ENCODE measurements around the gene ATP6V1C2. TPM values are rescaled to one million over a fixed set of nuclear protein-coding genes. Genes with fewer than 3 reads are reported as not detected.

Gene ATP6V1C2
- total RNA-seq, 1 donor from 2014 or later: not detected

DNA sequence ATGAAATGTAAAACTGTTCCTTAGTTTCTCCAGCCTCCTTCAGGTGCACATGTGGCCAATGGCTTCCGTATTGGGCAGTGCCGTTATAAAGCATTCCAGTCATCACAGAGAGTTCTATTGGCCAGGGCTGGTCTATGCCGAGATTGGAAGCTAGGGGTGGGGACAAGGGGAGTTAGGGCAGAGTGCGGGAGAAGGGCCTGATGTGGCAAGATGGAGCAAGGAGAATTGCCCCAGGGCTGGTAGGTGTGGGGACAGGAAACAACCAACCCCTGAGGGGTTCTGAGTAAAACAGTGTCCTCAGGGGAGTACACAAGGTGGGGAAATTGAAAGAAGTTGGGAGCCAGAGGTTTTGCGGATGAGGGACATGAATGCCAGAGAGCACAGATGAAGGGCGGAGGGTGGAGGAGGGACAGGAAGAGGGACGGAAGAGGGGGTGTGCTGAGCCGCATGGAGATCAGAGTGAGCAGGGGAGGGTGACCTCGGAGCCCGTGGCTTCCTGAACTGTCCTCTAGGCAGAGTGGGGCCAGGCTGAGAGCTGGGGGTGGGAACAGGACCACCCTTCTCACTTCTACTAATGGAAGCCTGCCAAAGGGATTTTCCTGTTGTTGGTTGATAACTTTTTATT lies 9.1 kb upstream of the ATP6V1C2 start:
- peaks cover 8% of the 10 kb centered on the region for H3K4me1 Mint-ChIP-seq
- peak; percentile 69 for DNase-seq
- peak overlapping the region; percentile 6 for H3K4me3 Mint-ChIP-seq
- no peaks in the 10 kb centered on the region for H3K36me3 Mint-ChIP-seq (ENCODE audit: low read depth)
- no peaks in the 10 kb centered on the region for H3K9me3 Mint-ChIP-seq
- no peak overlapping the region for H3K27ac Mint-ChIP-seq
- H3K27me3 Mint-ChIP-seq: peaks cover 41% of the 10 kb centered on the region
- intact Hi-C loops (cut with micrococcal nuclease): no loop called here

- Mint-ChIP-seq H3K27me3 (peaks cover 41% of the 10 kb centered on the region), H3K27ac (no peak overlapping the region), H3K36me3 (ENCODE audit: low read depth) (no peaks in the 10 kb centered on the region), H3K4me3 (no peak overlapping the region), H3K9me3 (no peaks in the 10 kb centered on the region), H3K4me1 (peaks cover 7% of the 10 kb centered on the region)
- intact Hi-C loops (cut with micrococcal nuclease): no loop called here
- no peak for DNase-seq
Observed at GRCh38 chr2:10716581-10716980, 4.8 kb upstream of the ATP6V1C2 start.

DNA sequence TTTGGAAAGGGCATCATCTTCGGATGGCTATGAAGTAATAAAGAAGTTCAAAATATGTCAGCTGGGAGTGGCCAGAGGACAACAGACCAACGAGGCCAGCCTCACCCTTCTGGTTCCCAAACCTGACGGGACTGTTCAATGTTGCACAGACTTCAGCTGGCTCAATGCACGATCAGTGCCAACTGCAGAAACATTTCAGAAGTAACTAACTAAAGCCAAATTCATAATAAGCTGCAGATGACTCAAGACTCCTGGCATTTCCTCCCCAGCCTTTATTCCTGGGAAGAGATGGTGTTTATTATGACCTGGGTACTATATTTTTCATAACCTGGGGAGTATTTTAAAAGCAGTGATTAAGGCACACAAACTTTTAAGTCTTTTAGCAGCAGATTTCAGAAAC lies 3.8 kb upstream of the ATP6V1C2 start:
- no peak overlapping the region for H3K4me3 Mint-ChIP-seq
- no peak for DNase-seq
- H3K27ac Mint-ChIP-seq: no peak overlapping the region
- no peaks in the 10 kb centered on the region for H3K9me3 Mint-ChIP-seq
- no peaks in the 10 kb centered on the region for H3K36me3 Mint-ChIP-seq (ENCODE audit: low read depth)
- intact Hi-C loops (cut with micrococcal nuclease): no loop called here
- H3K27me3 Mint-ChIP-seq: peaks cover 50% of the 10 kb centered on the region
- peaks cover 3% of the 10 kb centered on the region for H3K4me1 Mint-ChIP-seq

GRCh38 chr2:10720306-10720705 lies 1.1 kb upstream of the ATP6V1C2 start:
- H3K36me3 Mint-ChIP-seq (ENCODE audit: low read depth): no peaks in the 10 kb centered on the region
- no peak overlapping the region for H3K27ac Mint-ChIP-seq
- H3K4me1 Mint-ChIP-seq: peaks cover 2% of the 10 kb centered on the region
- intact Hi-C loops (cut with micrococcal nuclease): no loop called here
- no peak overlapping the region for H3K4me3 Mint-ChIP-seq
- DNase-seq: no peak
- no peaks in the 10 kb centered on the region for H3K9me3 Mint-ChIP-seq
- peaks cover 61% of the 10 kb centered on the region for H3K27me3 Mint-ChIP-seq

GRCh38 chr2:10720947-10721395 lies 459 bp upstream of the ATP6V1C2 start:
- no peaks in the 10 kb centered on the region for H3K36me3 Mint-ChIP-seq (ENCODE audit: low read depth)
- H3K4me3 Mint-ChIP-seq: peak overlapping the region; percentile 56
- no peaks in the 10 kb centered on the region for H3K9me3 Mint-ChIP-seq
- no peak for DNase-seq
- intact Hi-C loops (cut with micrococcal nuclease): no loop called here
- peaks cover 60% of the 10 kb centered on the region for H3K27me3 Mint-ChIP-seq
- peaks cover 2% of the 10 kb centered on the region for H3K4me1 Mint-ChIP-seq
- no peak overlapping the region for H3K27ac Mint-ChIP-seq

GRCh38 chr2:10722252-10722825 lies 909 bp downstream of the ATP6V1C2 start:
- H3K27me3 Mint-ChIP-seq: peaks cover 61% of the 10 kb centered on the region
- no peaks in the 10 kb centered on the region for H3K36me3 Mint-ChIP-seq (ENCODE audit: low read depth)
- H3K4me1 Mint-ChIP-seq: peaks cover 2% of the 10 kb centered on the region
- H3K9me3 Mint-ChIP-seq: no peaks in the 10 kb centered on the region
- peak overlapping the region; percentile 42 for H3K4me3 Mint-ChIP-seq
- no peak overlapping the region for H3K27ac Mint-ChIP-seq
- intact Hi-C loops (cut with micrococcal nuclease): no loop called here
- no peak for DNase-seq

DNA sequence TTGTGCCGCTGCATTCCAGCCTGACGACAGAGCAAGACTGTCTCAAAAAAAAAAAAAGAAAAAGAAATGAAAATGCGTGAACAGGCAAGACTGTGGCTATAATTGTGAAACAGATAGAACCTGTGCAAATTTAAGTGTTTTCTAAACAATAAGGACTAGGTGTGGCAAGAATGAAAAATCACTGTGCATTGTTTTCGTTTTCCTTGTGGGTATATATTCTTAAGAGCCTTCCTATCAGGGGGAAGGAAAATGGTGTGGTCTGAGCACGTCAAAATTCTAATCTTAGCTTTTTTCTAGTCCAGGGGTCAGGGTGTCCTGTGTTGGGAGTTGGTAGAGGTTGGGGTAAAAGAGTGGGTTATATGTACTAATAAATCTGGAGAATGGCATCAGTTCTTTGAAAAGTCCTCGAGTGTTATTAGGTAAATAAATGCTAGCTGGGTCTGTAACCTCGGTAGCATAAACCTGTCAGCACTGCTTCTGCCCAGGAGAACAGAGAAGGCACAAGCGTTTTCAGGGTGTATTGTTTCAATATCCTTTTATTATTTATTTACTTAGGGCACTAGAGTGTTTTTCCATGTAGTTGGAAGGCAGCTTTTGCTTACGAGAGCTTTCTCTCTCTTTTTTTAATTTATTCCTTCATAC lies 11.6 kb downstream of the ATP6V1C2 start:
- H3K27ac Mint-ChIP-seq: no peak overlapping the region
- no peaks in the 10 kb centered on the region for H3K36me3 Mint-ChIP-seq (ENCODE audit: low read depth)
- no peak overlapping the region for H3K4me3 Mint-ChIP-seq
- peaks cover 10% of the 10 kb centered on the region for H3K27me3 Mint-ChIP-seq
- H3K4me1 Mint-ChIP-seq: peaks cover 2% of the 10 kb centered on the region
- intact Hi-C loops (cut with micrococcal nuclease): no loop called here
- no peaks in the 10 kb centered on the region for H3K9me3 Mint-ChIP-seq
- DNase-seq: no peak

DNA sequence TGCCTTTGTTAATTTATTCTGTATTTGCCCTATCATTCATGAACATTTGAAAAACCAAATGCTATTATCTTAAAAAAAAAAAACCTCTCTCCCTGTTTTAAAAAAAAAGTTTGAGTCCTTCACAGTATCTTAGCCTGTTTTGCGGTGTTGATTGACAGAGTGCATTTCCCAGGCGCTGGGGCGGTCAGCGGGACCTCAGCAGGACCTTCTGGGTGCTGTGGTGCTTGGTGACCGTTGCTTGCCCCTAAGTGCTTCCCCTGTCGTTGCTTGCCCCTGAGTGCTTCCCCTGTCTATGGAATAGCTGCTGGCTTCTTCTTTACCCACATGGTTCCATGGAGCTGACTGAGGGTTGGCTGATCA lies 12.1 kb downstream of the ATP6V1C2 start:
- H3K27ac Mint-ChIP-seq: no peak overlapping the region
- peaks cover 10% of the 10 kb centered on the region for H3K27me3 Mint-ChIP-seq
- no peaks in the 10 kb centered on the region for H3K9me3 Mint-ChIP-seq
- no peaks in the 10 kb centered on the region for H3K36me3 Mint-ChIP-seq (ENCODE audit: low read depth)
- H3K4me3 Mint-ChIP-seq: no peak overlapping the region
- H3K4me1 Mint-ChIP-seq: peaks cover 2% of the 10 kb centered on the region
- DNase-seq: no peak
- intact Hi-C loops (cut with micrococcal nuclease): no loop called here

GRCh38 chr2:10733980-10734379 lies 12.6 kb downstream of the ATP6V1C2 start:
- intact Hi-C loops (cut with micrococcal nuclease): no loop called here
- H3K4me1 Mint-ChIP-seq: peaks cover 2% of the 10 kb centered on the region

DNA sequence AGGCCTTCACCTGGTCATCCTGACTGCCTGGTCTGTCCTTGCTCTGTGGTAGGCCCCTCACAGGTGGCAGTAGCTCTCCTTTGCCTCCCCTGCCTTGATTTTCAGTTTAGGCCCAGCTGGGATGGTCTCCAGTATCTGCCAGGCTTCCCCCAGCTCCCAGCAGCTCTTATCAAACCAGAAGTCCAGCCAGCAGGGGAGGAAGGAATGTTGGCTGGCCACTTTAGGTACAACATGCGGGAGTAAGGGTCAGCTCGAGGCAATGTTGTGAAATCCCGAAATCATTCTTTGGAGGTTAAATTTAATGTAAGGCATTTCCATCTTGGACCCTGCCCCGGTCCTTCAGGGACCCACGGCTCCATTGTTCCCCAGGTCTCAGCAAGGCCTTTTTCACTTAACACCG lies 16.8 kb downstream of the ATP6V1C2 start:
- H3K36me3 Mint-ChIP-seq (ENCODE audit: low read depth): no peaks in the 10 kb centered on the region
- peaks cover 7% of the 10 kb centered on the region for H3K27me3 Mint-ChIP-seq
- no peak overlapping the region for H3K27ac Mint-ChIP-seq
- H3K4me3 Mint-ChIP-seq: no peak overlapping the region
- no peaks in the 10 kb centered on the region for H3K9me3 Mint-ChIP-seq
- peaks cover 4% of the 10 kb centered on the region for H3K4me1 Mint-ChIP-seq
- no peak for DNase-seq
- intact Hi-C loops (cut with micrococcal nuclease): no loop called here

More at GRCh38 chr2:10733980-10734379, 12.6 kb downstream of the ATP6V1C2 start:
- no peaks in the 10 kb centered on the region for H3K9me3 Mint-ChIP-seq
- peaks cover 10% of the 10 kb centered on the region for H3K27me3 Mint-ChIP-seq
- H3K27ac Mint-ChIP-seq: no peak overlapping the region
- DNase-seq: no peak
- no peak overlapping the region for H3K4me3 Mint-ChIP-seq
- H3K36me3 Mint-ChIP-seq (ENCODE audit: low read depth): no peaks in the 10 kb centered on the region

DNA sequence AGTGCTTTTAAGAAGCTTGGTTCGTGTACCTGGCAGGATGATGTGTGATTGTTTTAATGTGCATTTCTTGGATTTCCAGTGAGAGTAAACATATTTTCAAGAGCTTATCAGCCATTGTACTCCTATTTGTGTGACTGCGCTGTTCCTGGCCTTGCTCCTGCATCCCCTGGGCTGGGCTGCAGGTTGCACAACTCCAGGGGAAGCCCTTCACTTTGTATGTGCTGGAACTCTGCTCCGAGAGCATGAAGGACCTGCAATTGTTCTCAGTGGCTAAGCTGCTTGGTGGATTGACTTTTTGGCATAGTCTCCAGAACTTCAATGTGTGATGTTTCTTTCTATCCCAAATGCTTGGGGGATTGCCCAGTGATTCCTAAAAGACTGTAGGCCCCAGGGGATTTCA lies 18.8 kb downstream of the ATP6V1C2 start:
- H3K4me1 Mint-ChIP-seq: peaks cover 2% of the 10 kb centered on the region
- no peaks in the 10 kb centered on the region for H3K36me3 Mint-ChIP-seq (ENCODE audit: low read depth)
- peaks cover 4% of the 10 kb centered on the region for H3K27me3 Mint-ChIP-seq
- H3K9me3 Mint-ChIP-seq: no peaks in the 10 kb centered on the region
- DNase-seq: no peak
- intact Hi-C loops (cut with micrococcal nuclease): no loop called here
- no peak overlapping the region for H3K4me3 Mint-ChIP-seq
- H3K27ac Mint-ChIP-seq: no peak overlapping the region

GRCh38 chr2:10741139-10741538 lies 19.7 kb downstream of the ATP6V1C2 start:
- intact Hi-C loops (cut with micrococcal nuclease): no loop called here
- no peak overlapping the region for H3K27ac Mint-ChIP-seq
- DNase-seq: no peak
- no peaks in the 10 kb centered on the region for H3K36me3 Mint-ChIP-seq (ENCODE audit: low read depth)
- no peak overlapping the region for H3K4me3 Mint-ChIP-seq
- peaks cover 8% of the 10 kb centered on the region for H3K4me1 Mint-ChIP-seq
- peaks cover 4% of the 10 kb centered on the region for H3K27me3 Mint-ChIP-seq
- H3K9me3 Mint-ChIP-seq: no peaks in the 10 kb centered on the region

DNA sequence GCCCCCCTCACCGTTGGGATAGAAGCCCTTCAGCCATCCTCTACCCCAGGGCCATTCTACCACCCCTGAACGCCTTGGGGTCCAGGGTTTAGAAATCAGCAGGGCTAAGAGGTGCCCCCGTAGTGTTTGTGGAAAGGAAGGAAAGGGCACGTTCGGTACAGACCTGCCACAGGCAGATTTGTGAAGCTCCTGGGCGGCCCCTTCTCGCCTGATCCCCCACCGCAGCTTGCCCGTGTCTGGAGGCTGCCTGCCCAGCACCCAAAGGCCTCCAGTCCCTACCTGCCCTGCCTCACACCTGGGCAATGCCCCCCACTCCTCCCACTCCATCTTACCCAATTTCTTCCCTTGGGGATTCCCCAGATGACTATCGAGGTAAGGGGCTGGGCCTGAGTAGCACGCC lies 21.2 kb downstream of the ATP6V1C2 start:
- peaks cover 2% of the 10 kb centered on the region for H3K27me3 Mint-ChIP-seq
- intact Hi-C loops (cut with micrococcal nuclease): no loop called here
- no peaks in the 10 kb centered on the region for H3K36me3 Mint-ChIP-seq (ENCODE audit: low read depth)
- no peak for DNase-seq
- no peak overlapping the region for H3K4me3 Mint-ChIP-seq
- H3K9me3 Mint-ChIP-seq: no peaks in the 10 kb centered on the region
- H3K4me1 Mint-ChIP-seq: peaks cover 11% of the 10 kb centered on the region
- no peak overlapping the region for H3K27ac Mint-ChIP-seq

DNA sequence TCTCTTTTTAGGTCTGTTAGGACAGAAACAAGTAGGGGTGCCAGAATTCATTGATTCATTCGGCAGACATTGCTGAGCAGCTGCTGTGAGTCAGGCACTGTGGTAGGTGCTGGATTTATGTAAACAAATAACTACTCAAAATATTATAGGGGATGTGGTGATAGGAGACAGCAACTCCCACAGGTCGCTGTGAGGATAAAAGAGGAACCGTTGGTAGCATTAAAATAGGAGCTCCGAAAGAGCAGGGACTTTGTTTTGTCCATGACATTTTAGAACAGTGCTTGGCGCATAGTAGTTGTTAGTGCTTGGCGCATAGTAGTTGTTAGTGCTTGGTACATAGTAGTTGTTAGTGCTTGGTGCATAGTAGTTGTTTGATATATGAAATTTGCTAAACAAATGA lies 29.2 kb downstream of the ATP6V1C2 start:
- intact Hi-C loops (cut with micrococcal nuclease): no loop called here
- peaks cover 7% of the 10 kb centered on the region for H3K27me3 Mint-ChIP-seq

More for the DNA sequence above, 29.2 kb downstream of the ATP6V1C2 start:
- Mint-ChIP-seq H3K4me1 (peaks cover 5% of the 10 kb centered on the region), H3K9me3 (no peaks in the 10 kb centered on the region), H3K4me3 (no peak overlapping the region), H3K36me3 (ENCODE audit: low read depth) (no peaks in the 10 kb centered on the region), H3K27ac (no peak overlapping the region)
- DNase-seq: no peak
